Activated CD4-positive, CD25-positive, alpha-beta regulatory T cell treated with anti-CD3 and anti-CD28 coated beads, Interleukin-2, amount 50 U/mL, for 16 hours (primary cell): Measurements from ENCODE around the gene POP7.
"Not testable (repeated sequence)": the region's sequence is repeated elsewhere in the genome, so short reads cannot be mapped to it uniquely, and the experiment has no call there.

Experiments
- DNase-seq: peaks from one replicate; pipeline ENCODE4 v3.0.0-alpha.2; 2020; ENCODE audit warnings: low read depth, low spot score

The POP7 gene

DNA sequence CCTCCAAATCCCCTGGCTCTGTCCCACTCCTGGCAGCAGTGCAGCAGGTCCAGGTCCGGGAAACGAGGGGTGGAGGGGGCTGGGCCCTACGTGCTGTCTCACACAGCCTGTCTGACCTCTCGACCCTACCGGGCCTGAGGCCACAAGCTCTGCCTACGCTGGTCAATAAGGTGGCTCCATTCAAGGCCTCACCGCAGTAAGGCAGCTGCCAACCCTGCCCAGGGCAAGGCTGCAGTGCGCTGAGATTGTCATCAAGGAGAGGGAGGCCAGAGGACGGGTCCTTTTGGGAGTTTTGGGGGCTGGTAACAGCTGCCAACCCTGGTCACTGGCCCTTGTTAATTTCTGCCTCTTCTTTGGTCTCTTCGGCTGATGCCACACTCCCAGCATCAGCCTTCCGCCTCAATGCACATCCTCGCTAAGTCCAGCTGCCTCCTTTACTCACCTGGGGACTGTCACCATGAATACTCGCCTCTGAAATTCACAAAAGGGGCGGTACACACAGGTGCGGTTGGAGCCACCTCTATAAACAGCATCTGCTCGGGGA is 17.9 kb downstream of the POP7 start:
- no peak for DNase-seq

DNA sequence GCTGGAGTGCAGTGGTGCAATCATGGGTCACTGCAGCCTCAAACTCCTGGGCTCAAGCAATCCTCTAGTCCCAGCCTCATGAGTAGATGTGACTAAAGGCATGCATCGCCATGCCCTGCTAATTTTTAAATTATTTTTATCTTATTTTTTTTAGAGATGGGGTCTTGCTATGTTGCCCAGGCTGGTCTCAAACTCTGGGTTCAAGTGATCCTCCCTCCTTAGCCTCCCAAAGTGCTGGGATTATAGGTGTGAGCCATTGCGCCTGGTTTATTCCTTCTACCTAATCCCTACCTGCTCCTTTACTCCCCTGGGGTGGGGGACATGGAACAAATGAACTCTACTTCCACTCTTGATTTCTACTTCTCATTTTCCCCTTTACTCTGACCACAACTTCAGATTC is 18.4 kb downstream of the POP7 start:
- not testable (repeated sequence) for DNase-seq

DNA sequence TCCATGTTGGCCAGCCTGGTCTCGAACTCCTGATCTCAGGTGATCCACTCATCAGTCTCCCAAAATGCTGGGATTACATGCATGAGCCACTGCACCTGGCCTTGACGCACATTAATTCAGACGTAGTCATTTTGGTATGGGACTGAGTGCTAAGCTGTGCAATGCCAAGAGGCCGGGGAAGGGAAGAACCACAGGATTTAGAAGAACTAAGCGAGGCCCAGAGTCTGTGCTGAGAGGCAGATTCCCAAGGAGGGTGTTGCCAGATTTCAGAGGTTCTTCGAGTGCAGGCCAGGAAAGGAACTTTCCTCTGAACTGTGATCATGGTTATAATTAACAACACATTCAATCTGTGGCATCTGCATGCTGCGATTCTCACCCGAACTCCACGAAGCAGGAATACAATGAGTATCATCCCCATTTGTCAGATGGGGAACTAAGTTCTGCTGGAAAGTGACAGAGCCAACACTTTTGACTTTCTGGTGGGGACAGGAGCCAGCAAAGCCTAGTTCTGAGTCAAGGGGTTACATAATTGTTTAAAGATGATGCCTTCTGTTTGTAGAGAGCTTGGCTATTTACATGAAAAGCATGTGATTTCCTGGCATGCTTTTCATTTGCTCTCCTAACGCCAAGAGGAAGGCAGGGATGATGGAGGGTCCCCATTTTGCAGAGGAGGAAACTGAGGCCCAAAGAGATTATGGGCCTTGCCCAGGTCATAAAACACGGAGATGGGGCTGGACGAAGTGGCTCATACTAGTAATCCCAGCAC is 21.3 kb downstream of the POP7 start:
- no peak for DNase-seq

DNA sequence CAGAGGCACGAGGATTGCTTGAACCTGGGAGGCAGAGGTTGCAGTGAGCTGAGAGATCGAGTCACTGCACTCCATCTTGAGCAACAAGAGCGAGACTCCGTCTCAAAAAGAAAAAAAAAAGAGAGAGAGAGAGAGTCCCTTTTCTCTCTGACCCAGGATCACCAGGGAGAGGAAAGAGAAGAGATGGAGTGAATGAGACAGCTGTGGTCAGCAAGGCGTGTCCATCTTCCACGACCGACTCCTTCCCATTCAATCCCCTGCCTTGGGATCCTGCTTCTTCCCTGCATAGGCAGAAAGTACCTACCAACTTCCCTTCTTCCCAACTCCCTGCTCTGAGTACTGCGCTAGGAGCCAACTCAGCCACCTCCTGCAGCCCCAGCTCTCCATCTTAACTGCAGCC is 22.3 kb downstream of the POP7 start:
- DNase-seq = no peak

DNA sequence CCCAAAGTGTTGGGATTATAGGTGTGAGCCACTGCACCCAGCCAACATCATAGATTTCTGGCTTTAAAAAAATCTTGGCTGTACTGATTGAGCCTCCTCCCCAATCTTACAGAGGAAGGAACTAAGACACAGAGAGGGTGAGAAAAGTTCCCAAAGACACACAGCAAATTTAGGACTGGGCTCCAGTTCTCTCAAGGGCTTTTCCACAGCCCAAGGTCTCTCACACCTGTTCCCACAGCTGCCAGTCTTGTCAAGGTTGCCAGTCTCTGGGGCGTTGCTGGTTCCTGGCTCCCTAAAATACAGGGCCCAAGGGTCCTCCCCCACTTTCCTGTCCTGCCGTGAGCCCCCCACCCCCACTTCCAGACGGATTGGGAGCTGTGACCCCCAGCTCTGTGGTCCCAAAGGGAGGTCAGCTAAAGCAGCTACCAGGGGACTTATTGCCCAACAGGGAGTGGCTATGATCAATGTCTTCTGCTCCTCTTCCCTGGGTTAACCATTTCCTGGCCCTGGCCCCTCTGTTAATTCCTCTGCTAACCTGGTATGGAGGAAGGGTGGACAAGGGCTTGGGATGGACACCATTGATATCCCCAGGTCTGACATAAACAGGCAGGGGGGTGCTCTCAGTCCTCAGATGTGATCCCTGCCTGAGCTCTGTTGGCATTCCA is 24.3 kb downstream of the POP7 start:
- DNase-seq = no peak

DNA sequence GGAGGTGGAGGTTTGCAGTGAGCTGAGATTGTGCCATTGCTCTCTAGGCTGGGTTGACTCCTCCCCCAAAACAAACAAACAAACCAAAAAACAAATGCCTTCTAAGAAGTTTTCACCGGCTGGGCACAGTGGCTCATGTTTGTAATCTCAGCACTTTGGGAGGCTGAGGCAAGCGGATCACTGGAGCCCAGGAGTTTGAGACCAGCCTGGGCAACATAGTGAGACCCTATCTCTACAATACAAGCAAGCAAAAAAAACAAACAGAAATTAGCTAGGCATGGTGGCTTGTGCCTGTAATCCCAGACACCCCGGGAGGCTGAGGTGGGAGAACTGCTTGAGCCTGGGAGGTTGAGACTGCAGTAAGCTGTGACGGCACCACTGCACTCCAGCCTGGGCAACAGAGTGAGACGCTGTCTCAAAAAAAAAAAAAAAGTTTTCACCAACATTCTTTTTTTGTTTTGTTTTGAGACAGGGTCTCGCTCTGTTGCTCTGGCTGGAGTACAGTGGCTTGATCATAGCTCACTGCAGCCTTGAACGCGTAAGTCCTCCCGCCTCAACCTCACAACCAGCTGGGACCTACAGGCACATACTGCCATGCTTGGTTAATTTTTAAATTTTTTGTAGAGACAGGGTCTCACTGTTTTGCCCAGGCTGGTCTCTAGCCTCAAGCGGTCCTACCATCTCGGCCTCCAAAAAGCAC is 26.2 kb downstream of the POP7 start:
- DNase-seq = no peak

DNA sequence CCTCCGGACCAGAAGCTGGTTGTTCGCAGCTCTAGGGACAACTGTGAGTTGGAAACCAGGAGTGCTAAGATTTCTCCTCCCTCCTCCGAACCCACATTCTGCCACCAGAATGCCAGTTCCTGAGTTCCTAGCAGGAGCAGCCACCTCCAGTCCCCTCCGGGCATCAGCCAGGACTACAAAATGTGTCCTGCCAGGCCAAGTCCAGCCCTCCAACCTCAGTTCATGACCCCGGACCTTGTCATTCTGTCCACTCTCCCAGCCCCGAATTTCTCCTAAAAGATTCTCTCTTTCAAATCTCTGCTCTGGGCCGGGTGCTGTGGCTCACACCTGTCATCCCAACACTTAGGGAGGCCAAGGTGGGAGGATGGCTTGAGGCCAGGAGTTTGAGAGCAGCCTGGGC is 29.8 kb downstream of the POP7 start:
- DNase-seq = no peak

DNA sequence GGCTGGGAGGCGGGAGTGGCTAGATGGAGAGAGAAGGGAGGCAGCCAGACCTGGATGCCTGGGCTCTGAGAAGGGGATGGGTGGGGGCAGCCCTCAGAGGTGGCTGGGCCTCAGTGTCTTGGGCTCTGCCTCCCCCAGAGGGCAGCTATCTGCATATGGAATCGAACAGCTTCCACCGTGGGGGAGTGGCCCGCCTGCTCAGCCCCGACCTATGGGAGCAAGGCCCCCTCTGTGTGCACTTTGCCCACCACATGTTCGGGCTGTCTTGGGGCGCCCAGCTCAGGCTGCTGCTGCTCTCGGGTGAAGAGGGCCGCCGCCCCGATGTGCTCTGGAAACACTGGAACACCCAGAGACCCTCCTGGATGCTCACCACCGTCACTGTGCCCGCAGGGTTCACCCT is 30.8 kb downstream of the POP7 start:
- no peak for DNase-seq

DNA sequence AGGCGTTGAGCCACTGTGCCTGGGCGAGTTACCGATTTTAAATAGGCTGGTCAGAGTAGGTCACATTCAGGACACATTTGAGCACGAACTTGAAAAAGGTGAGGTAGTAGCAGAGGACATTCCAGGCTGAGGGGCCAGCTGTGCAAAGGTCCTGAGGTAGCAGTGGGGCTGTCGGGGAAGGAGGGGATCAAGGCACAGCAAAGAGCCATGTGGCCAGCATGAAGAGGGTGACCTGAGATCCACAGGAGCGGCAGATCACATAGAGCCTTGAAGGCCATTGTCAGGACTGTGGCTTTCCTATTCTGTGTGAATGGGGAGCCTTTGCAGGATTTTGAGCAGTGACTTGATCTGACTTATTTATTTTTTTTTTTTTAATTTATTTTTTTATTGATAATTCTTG is 34.0 kb downstream of the POP7 start:
- DNase-seq = no peak

DNA sequence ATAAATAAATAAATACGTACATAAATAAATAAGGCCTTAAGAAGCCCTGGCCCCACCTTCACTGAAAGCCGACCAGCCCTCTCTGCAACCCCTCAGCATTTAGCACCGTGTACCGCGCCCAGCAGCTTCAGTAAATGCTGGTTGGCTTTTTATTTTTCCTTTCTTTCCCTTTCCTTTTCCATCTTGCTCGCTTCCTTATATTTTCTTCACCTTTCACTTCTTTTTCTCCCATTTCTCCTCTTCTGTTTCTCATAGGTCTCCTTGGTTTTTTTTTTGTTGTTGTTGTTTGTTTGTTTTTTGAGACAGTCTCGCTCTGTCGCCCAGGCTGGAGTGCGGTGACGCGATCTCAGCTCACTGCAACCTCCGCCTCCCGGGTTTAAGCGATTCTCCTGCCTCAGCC is 38.7 kb downstream of the POP7 start:
- no peak for DNase-seq

DNA sequence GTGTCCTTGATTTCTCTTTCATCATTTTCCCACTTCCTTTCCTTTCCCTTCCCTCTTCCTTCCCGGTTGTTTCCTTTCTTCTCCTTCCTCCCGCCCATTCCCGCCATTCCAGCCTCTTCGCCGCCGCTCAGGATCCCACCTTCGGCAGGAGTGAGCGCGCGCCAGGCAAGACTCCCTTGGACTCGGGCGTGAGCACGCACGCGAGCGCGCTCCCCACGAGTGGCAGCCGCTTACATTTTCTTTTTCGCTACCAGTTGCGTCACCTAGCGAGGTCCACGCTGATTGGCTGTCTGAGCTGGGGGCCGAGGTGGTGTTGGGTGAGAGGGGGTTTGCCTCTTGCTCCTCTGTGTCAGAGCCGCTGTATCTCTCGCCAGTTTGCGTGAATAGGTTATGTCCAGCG is 39.3 kb downstream of the POP7 start:
- DNase-seq = no peak

DNA sequence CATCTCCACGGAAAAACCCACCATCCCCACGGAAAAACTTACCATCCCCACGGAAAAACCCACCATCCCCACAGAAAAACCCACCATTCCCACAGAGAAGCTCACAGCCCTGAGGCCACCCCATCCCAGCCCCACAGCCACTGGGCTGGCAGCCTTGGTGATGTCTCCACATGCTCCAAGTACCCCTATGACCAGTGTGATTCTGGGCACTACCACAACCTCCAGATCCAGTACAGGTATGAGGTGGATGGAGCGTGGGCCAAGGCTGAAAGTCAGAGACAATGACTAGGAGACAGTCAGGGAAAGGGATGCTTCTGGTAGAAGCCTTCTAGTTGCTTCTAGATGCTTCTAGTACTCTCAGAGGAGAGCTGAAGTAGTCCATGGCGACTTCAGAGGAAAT is 47.1 kb downstream of the POP7 start:
- no peak for DNase-seq

DNA sequence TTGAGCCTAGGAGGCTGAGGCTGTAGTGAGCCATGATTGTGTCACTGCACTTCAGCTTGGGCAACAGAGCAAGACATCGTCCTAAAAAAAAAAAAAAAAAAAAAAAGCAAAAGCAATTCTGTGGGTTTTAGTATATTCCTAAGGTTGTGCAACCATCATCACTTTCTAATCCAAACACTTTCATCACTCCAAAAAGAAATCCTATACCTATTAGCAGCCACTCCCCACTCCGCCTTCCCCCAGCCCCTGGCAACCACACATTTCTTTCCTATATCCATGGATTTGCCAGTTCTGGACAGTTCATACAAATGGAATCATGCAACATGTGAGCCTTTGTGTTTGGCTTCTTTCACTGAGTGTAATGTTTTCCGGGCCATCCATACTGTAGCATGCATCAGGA is 47.8 kb downstream of the POP7 start:
- no peak for DNase-seq
